GM21526 (cell line): ENCODE data around the gene OPCML.

ENCODE experiments used
- ATAC-seq: cut with Tn5 transposase; IDR thresholded peaks from one replicate; pipeline ENCODE4 v1.9.1; 2021; ENCODE audit warnings: moderate library complexity; ENCODE audit not compliant: unreplicated experiment, low FRiP score

OPCML gene

GRCh38 chr11:133531971-133532651 is at the start of gene OPCML:
OPCML (minus strand) TSS chr11:133532501.
- no peak for ATAC-seq

- ATAC-seq, result no peak
Observed at GRCh38 chr11:133581091-133581490, 48.8 kb upstream of the OPCML start.

GRCh38 chr11:133579165-133580031 is 47.1 kb upstream of the OPCML start:
- no peak for ATAC-seq

- ATAC-seq, result no peak
Observed at GRCh38 chr11:133577403-133577802, 45.1 kb upstream of the OPCML start.

- ATAC-seq, result no peak
Observed at GRCh38 chr11:133576351-133576750, 44.0 kb upstream of the OPCML start.

GRCh38 chr11:133573081-133573480 is 40.8 kb upstream of the OPCML start:
- ATAC-seq, result no peak

- no peak for ATAC-seq
Observed at GRCh38 chr11:133570376-133570775, 38.1 kb upstream of the OPCML start.

GRCh38 chr11:133563505-133564025 is 31.3 kb upstream of the OPCML start:
- no peak for ATAC-seq

GRCh38 chr11:133560472-133560855 is 28.2 kb upstream of the OPCML start:
- ATAC-seq, result no peak

GRCh38 chr11:133559833-133560471 is 27.7 kb upstream of the OPCML start:
- no peak for ATAC-seq

- ATAC-seq, result no peak
Observed at GRCh38 chr11:133559382-133559781, 27.1 kb upstream of the OPCML start.

- ATAC-seq, result no peak
Observed at GRCh38 chr11:133555034-133555433, 22.7 kb upstream of the OPCML start.

GRCh38 chr11:133553885-133554740 is 21.8 kb upstream of the OPCML start:
- ATAC-seq, result no peak

- ATAC-seq, result no peak
Observed at GRCh38 chr11:133552938-133553337, 20.6 kb upstream of the OPCML start.

- no peak for ATAC-seq
Observed at GRCh38 chr11:133551064-133551463, 18.8 kb upstream of the OPCML start.

- no peak for ATAC-seq
Observed at GRCh38 chr11:133549826-133550225, 17.5 kb upstream of the OPCML start.

GRCh38 chr11:133548641-133549040 is 16.3 kb upstream of the OPCML start:
- ATAC-seq, result no peak

- ATAC-seq, result no peak
Observed at GRCh38 chr11:133547808-133548494, 15.7 kb upstream of the OPCML start.

- no peak for ATAC-seq
Observed at GRCh38 chr11:133545199-133545803, 13.0 kb upstream of the OPCML start.
